K562 (cell line): ENCODE measurements around the gene ARL16.

Source experiments
- CBX8 ChIP-seq: fragments of 200-600 bp; sonication (generic); IDR thresholded peaks from 2 replicates; pipeline ENCODE4 v1.6.1; 2012; ENCODE audit warnings: borderline replicate concordance, mixed run types, low read depth, mild to moderate bottlenecking, moderate library complexity, mixed read lengths, low read length, control low read depth, inconsistent platforms; ENCODE audit not compliant: poor library complexity, severe bottlenecking; ENCODE audit errors: extremely low read depth
- HNRNPUL1 ChIP-seq: fragments of 200-400 bp; formaldehyde crosslinking; IDR thresholded peaks from 2 replicates; pipeline ENCODE4 v1.6.1; 2017; ENCODE audit warnings: low read length
- MED1 ChIP-seq: sonication (generic); formaldehyde crosslinking; IDR thresholded peaks from 2 replicates; pipeline ENCODE4 v1.8.1; 2023; ENCODE audit warnings: missing genetic modification reagents, borderline replicate concordance
- RAD51 ChIP-seq: fragments of 450-650 bp; IDR thresholded peaks from 2 replicates; pipeline ENCODE4 v1.7.1; 2016; ENCODE audit warnings: low read depth, mild to moderate bottlenecking, borderline replicate concordance
- RHOXF2B ChIP-seq: fragments of 250-450 bp; sonication (Bioruptor Pico); conservative IDR thresholded peaks from 2 replicates; pipeline ENCODE4 v1.5.1; 2021
- TAF1 ChIP-seq: IDR thresholded peaks from 2 replicates; pipeline ENCODE4 v1.6.1; 2011; ENCODE audit warnings: mild to moderate bottlenecking, low read length, moderate library complexity; ENCODE audit not compliant: insufficient read depth, control insufficient read depth, severe bottlenecking; ENCODE audit errors: extremely low read depth
- TCF7L2 ChIP-seq: fragments of 150-350 bp; IDR thresholded peaks from 2 replicates; pipeline ENCODE4 v1.6.1; 2016; ENCODE audit warnings: low read depth, mild to moderate bottlenecking, low read length, moderate library complexity
- XRCC4 ChIP-seq: IDR thresholded peaks from one replicate; pipeline ENCODE4 v1.6.1; 2011; ENCODE audit not compliant: insufficient read depth, insufficient read length; ENCODE audit errors: extremely low read depth
- ZNF12 ChIP-seq: sonication (generic); formaldehyde crosslinking; IDR thresholded peaks from 2 replicates; pipeline ENCODE4 v1.4.0; 2020; ENCODE audit warnings: mild to moderate bottlenecking, missing genetic modification reagents
- ZNF143 ChIP-seq: sonication (generic); formaldehyde crosslinking; IDR thresholded peaks from 2 replicates; pipeline ENCODE4 v1.9.0; 2022; ENCODE audit warnings: mild to moderate bottlenecking, missing genetic modification reagents
- ZNF217 ChIP-seq: sonication (generic); formaldehyde crosslinking; IDR thresholded peaks from 2 replicates; pipeline ENCODE4 v1.8.0; 2022; ENCODE audit warnings: mild to moderate bottlenecking, missing genetic modification reagents
- ZNF696 ChIP-seq: fragments of 250-450 bp; sonication (Bioruptor Pico); conservative IDR thresholded peaks from 2 replicates; pipeline ENCODE4 v1.4.0; 2020; ENCODE audit warnings: mild to moderate bottlenecking, moderate library complexity

DNA sequence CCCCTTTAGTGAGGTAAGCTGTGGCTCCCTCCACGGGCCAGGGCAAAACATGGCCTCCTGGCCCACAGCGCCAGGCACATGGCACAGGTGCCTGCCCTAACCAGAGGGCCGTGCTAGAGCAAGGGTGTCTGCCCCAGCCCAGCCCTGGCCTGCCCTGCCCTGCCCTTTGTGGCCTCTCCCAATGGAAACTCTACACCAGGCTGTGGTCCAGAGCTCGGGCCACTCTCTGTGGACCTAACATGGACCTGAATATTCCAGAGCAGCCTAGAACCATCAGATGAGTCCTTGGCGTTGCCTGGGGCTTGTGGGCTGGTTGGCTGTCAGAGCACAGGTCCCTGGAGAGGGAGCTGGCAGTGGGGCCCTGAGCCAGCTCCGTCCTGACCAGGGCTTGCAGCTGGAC lies 11.6 kb upstream of the ARL16 start:
- TF ChIP-seq RHOXF2B (CRISPR knock-in tag) (no peak), TAF1 (no peak), MED1 (CRISPR knock-in tag) (no peak), RAD51 (no peak), XRCC4 (no peak), TCF7L2 (no peak), ZNF696 (CRISPR knock-in tag) (no peak), ZNF12 (CRISPR knock-in tag) (no peak), ZNF217 (CRISPR knock-in tag) (no peak), HNRNPUL1 (no peak), CBX8 (no peak), ZNF143 (no peak)
